Parathyroid adenoma (tissue), 2 donors: ENCODE data around the gene PCSK1.

Experiments
- H2AFZ ChIP-seq: fragments of 300-600 bp; sonication (generic); one replicate; pipeline ENCODE4 v1.7.0; 2017; ENCODE audit warnings: antibody characterized with exemption, mild to moderate bottlenecking
- H3K27ac ChIP-seq: fragments of 300-600 bp; sonication (generic); one replicate; pipeline ENCODE4 v1.7.0; 2017
- H3K27me3 ChIP-seq: fragments of 300-600 bp; sonication (generic); one replicate; pipeline ENCODE4 v1.7.0; 2017; ENCODE audit warnings: low read length; ENCODE audit not compliant: control insufficient read depth, insufficient read depth
- H3K36me3 ChIP-seq: fragments of 300-600 bp; sonication (generic); one replicate; pipeline ENCODE4 v1.7.0; 2017; ENCODE audit warnings: low read length; ENCODE audit not compliant: control insufficient read depth, insufficient read depth
- H3K4me1 ChIP-seq: fragments of 300-600 bp; sonication (generic); one replicate; pipeline ENCODE4 v1.7.0; 2017; ENCODE audit warnings: control low read depth
- H3K4me2 ChIP-seq: fragments of 300-600 bp; sonication (generic); one replicate; pipeline ENCODE4 v1.7.0; 2017; ENCODE audit warnings: low read length
- H3K4me3 ChIP-seq: fragments of 300-600 bp; sonication (generic); one replicate; pipeline ENCODE4 v1.7.0; 2017; ENCODE audit warnings: low read depth, low read length
- H3K79me2 ChIP-seq: fragments of 300-600 bp; sonication (generic); one replicate; pipeline ENCODE4 v1.7.0; 2017; ENCODE audit warnings: control low read depth
- H3K9ac ChIP-seq: fragments of 300-600 bp; sonication (generic); one replicate; pipeline ENCODE4 v1.7.0; 2017; ENCODE audit warnings: mild to moderate bottlenecking
- H3K9me3 ChIP-seq: fragments of 300-600 bp; sonication (generic); one replicate; pipeline ENCODE4 v1.7.0; 2017; ENCODE audit warnings: low read length; ENCODE audit not compliant: control insufficient read depth
- TF ChIP-seq, protein P1 (sequence below): fragments of 300-600 bp; sonication (generic); IDR thresholded peaks from one replicate; pipeline ENCODE4 v1.7.0; 2017; ENCODE audit warnings: antibody characterized with exemption, mild to moderate bottlenecking
- donor health status: primary hyperparathyroidism.

Gene PCSK1

DNA sequence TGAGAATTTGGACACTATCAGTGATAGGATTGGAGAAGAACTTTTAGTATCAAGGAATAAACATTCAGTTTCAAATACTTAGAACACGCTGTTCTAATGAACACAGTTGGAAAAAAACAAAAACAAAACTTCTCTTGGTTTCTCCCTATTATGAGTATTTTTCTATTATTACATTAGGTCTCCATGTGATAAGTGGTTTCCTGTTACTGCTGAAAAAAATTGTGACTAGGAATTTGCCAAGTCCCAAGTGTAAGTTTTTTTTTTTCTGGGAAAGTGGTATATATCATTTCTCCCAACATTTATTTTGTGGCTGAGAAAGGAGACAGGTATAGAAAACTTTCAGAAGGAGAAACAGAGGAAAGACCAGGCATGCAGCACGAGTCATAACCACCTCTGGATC is 41.1 kb downstream of the PCSK1 start:
- H3K9ac ChIP-seq = no peak overlapping the region
- no peaks in the 10 kb centered on the region for H3K36me3 ChIP-seq
- H3K4me1 ChIP-seq = no peaks in the 10 kb centered on the region
- no peak overlapping the region for H3K27ac ChIP-seq
- no peak overlapping the region for H2AFZ ChIP-seq
- H3K79me2 ChIP-seq = no peaks in the 10 kb centered on the region
- no peak overlapping the region for H3K4me2 ChIP-seq
- H3K4me3 ChIP-seq = no peak overlapping the region
- H3K27me3 ChIP-seq = no peaks in the 10 kb centered on the region
- TF ChIP-seq, protein P1, sequence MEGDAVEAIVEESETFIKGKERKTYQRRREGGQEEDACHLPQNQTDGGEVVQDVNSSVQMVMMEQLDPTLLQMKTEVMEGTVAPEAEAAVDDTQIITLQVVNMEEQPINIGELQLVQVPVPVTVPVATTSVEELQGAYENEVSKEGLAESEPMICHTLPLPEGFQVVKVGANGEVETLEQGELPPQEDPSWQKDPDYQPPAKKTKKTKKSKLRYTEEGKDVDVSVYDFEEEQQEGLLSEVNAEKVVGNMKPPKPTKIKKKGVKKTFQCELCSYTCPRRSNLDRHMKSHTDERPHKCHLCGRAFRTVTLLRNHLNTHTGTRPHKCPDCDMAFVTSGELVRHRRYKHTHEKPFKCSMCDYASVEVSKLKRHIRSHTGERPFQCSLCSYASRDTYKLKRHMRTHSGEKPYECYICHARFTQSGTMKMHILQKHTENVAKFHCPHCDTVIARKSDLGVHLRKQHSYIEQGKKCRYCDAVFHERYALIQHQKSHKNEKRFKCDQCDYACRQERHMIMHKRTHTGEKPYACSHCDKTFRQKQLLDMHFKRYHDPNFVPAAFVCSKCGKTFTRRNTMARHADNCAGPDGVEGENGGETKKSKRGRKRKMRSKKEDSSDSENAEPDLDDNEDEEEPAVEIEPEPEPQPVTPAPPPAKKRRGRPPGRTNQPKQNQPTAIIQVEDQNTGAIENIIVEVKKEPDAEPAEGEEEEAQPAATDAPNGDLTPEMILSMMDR = no peak
- no peaks in the 10 kb centered on the region for H3K9me3 ChIP-seq

DNA sequence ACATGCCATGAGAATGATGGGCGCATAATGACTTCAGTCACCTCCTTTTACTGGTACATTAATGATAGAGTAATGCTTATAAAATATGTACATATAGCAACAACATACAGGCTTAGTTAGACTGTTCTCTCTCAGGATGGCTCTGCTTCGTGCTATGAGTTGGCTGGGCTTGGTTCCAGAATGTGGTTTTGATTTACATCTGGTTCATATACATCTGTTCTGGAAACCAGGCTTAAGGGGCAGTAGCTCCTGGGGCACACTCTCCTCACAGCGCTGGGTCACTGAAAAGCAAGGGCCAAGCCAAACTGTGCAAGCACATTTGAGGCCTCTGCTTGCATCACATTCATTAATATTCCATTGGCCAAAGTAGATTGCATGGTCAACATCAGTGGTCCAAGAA is 44.9 kb downstream of the PCSK1 start:
- Histone ChIP-seq H3K36me3 (no peaks in the 10 kb centered on the region), H3K4me2 (no peak overlapping the region), H3K27me3 (no peaks in the 10 kb centered on the region), H3K27ac (no peak overlapping the region), H3K4me1 (no peaks in the 10 kb centered on the region), H2AFZ (no peak overlapping the region), H3K4me3 (no peak overlapping the region), H3K9me3 (no peaks in the 10 kb centered on the region), H3K9ac (no peak overlapping the region), H3K79me2 (no peaks in the 10 kb centered on the region)
- TF ChIP-seq, protein P1 = no peak

GRCh38 chr5:96387616-96388015 is 45.4 kb downstream of the PCSK1 start:
- TF ChIP-seq, protein P1 = no peak
- Histone ChIP-seq H3K9me3 (no peaks in the 10 kb centered on the region), H2AFZ (no peak overlapping the region), H3K4me2 (no peak overlapping the region), H3K4me1 (no peaks in the 10 kb centered on the region), H3K27me3 (no peaks in the 10 kb centered on the region), H3K36me3 (no peaks in the 10 kb centered on the region), H3K27ac (no peak overlapping the region), H3K4me3 (no peak overlapping the region), H3K9ac (no peak overlapping the region), H3K79me2 (no peaks in the 10 kb centered on the region)

GRCh38 chr5:96385538-96385937 is 47.5 kb downstream of the PCSK1 start:
- TF ChIP-seq, protein P1 = no peak
- no peak overlapping the region for H3K4me2 ChIP-seq
- no peaks in the 10 kb centered on the region for H3K36me3 ChIP-seq
- H3K9me3 ChIP-seq = no peaks in the 10 kb centered on the region
- H2AFZ ChIP-seq = no peak overlapping the region
- no peaks in the 10 kb centered on the region for H3K4me1 ChIP-seq
- no peak overlapping the region for H3K27ac ChIP-seq
- no peak overlapping the region for H3K4me3 ChIP-seq
- no peaks in the 10 kb centered on the region for H3K79me2 ChIP-seq
- no peak overlapping the region for H3K9ac ChIP-seq
- H3K27me3 ChIP-seq = no peaks in the 10 kb centered on the region

GRCh38 chr5:96384353-96384752 is 48.7 kb downstream of the PCSK1 start:
- TF ChIP-seq, protein P1 = no peak
- Histone ChIP-seq H3K27ac (no peak overlapping the region), H3K36me3 (no peaks in the 10 kb centered on the region)

More at GRCh38 chr5:96384353-96384752, 48.7 kb downstream of the PCSK1 start:
- H3K27me3 ChIP-seq = no peaks in the 10 kb centered on the region
- no peak overlapping the region for H3K4me3 ChIP-seq
- H3K4me1 ChIP-seq = no peaks in the 10 kb centered on the region
- H2AFZ ChIP-seq = no peak overlapping the region
- no peaks in the 10 kb centered on the region for H3K9me3 ChIP-seq
- no peaks in the 10 kb centered on the region for H3K79me2 ChIP-seq
- no peak overlapping the region for H3K9ac ChIP-seq
- no peak overlapping the region for H3K4me2 ChIP-seq
